IMR-90 (cell line): ENCODE measurements around the gene FAM177A1. TPM values are rescaled to one million over a fixed set of nuclear protein-coding genes. Genes with fewer than 3 reads are reported as not detected.

Experiments used
- ATAC-seq: fragments of 200-7000 bp; cut with Tn5 transposase; 2 replicates; pipeline ENCODE4 v1.9.1; 2020; ENCODE audit warnings: low read depth, mild to moderate bottlenecking, moderate library complexity
- BruUV-seq: library from RNA; stranded (reverse); fragments of 400-500 nt; replicated peaks from 2 replicates; lab custom pipeline; 2021; lab: Mats Ljungman, UMichigan
- CTCF ChIA-PET: fragments of 300-600 bp; formaldehyde crosslinking; extraction: SDS; loops from one replicate; lab custom pipeline; 2021; ENCODE audit warnings: antibody characterized with exemption; lab: Yijun Ruan, JAX
- POLR2A ChIA-PET: fragments of 300-600 bp; sonication (Branson Sonifier 250); formaldehyde crosslinking; loops from one replicate; lab custom pipeline; 2022; ENCODE audit warnings: antibody characterized with exemption; ENCODE audit not compliant: unreplicated experiment; lab: Charles Lee
- DNase-seq: peaks from one replicate; pipeline ENCODE4 v3.0.0; 2013
- H2AFZ ChIP-seq: replicated peaks from 2 replicates; pipeline ENCODE3; 2013; ENCODE audit warnings: low read length, mild to moderate bottlenecking; ENCODE audit not compliant: poor library complexity
- H2AK5ac ChIP-seq: 2 replicates; pipeline ENCODE4 v1.6.1; 2013; ENCODE audit warnings: low read depth, low read length, inconsistent platforms
- H2AK9ac ChIP-seq: replicated peaks from 2 replicates; pipeline ENCODE3; 2013; ENCODE audit warnings: mild to moderate bottlenecking, low read depth, low read length, moderate library complexity; ENCODE audit not compliant: poor library complexity
- H2BK120ac ChIP-seq: 2 replicates; pipeline ENCODE4 v1.6.1; 2013; ENCODE audit warnings: low read depth, low read length, inconsistent platforms
- H2BK15ac ChIP-seq: 3 replicates; pipeline ENCODE4 v1.6.1; 2013; ENCODE audit warnings: low read depth, low read length, inconsistent platforms
- H2BK20ac ChIP-seq: 2 replicates; pipeline ENCODE4 v1.6.1; 2013; ENCODE audit warnings: low read depth, mild to moderate bottlenecking, inconsistent platforms, low read length, moderate library complexity
- H2BK5ac ChIP-seq: 2 replicates; pipeline ENCODE4 v1.6.1; 2013; ENCODE audit warnings: mild to moderate bottlenecking, low read depth, low read length, inconsistent platforms; ENCODE audit not compliant: poor library complexity, severe bottlenecking
- H3K14ac ChIP-seq: replicated peaks from 2 replicates; pipeline ENCODE4 v1.6.1; 2013; ENCODE audit warnings: low read depth, low read length, inconsistent platforms
- H3K18ac ChIP-seq: 2 replicates; pipeline ENCODE4 v1.6.1; 2013; ENCODE audit warnings: low read depth, low read length, control low read depth
- H3K23ac ChIP-seq: 2 replicates; pipeline ENCODE4 v1.6.1; 2013; ENCODE audit warnings: low read depth, low read length, inconsistent platforms
- H3K27ac ChIP-seq: 2 replicates; pipeline ENCODE4 v1.5.1; 2013; ENCODE audit warnings: mild to moderate bottlenecking, control low read depth, low read length; ENCODE audit not compliant: insufficient read depth
- H3K27me3 ChIP-seq: 2 replicates; pipeline ENCODE4 v1.6.1; 2013; ENCODE audit warnings: low read length; ENCODE audit not compliant: control insufficient read depth, insufficient read depth
- H3K36me3 ChIP-seq: 2 replicates; pipeline ENCODE4 v1.6.1; 2013; ENCODE audit warnings: low read length, mixed read lengths; ENCODE audit not compliant: control insufficient read depth, insufficient read depth
- H3K4ac ChIP-seq: 2 replicates; pipeline ENCODE4 v1.6.1; 2013; ENCODE audit warnings: low read depth, low read length, inconsistent platforms
- H3K4me1 ChIP-seq: 2 replicates; pipeline ENCODE4 v1.6.1; 2013; ENCODE audit warnings: low read length, mixed read lengths; ENCODE audit not compliant: control insufficient read depth, insufficient read depth
- H3K4me2 ChIP-seq: 2 replicates; pipeline ENCODE4 v1.6.1; 2013; ENCODE audit warnings: low read depth, mild to moderate bottlenecking, control low read depth, low read length, moderate library complexity
- H3K4me3 ChIP-seq: 2 replicates; pipeline ENCODE4 v1.5.1; 2013; ENCODE audit warnings: low read depth, mild to moderate bottlenecking, control low read depth, low read length, moderate library complexity; ENCODE audit not compliant: insufficient read depth
- H3K56ac ChIP-seq: 2 replicates; pipeline ENCODE4 v1.6.1; 2013; ENCODE audit warnings: low read length, inconsistent platforms; ENCODE audit not compliant: insufficient read depth; ENCODE audit errors: extremely low read depth
- H3K79me1 ChIP-seq, 2 experiments: 2 replicates each; pipeline ENCODE4 v1.6.1; 2013; ENCODE audit warnings: low read length in 2 of 2, inconsistent platforms in 1 of 2, low read depth in 1 of 2
- H3K9ac ChIP-seq: 2 replicates; pipeline ENCODE4 v1.6.1; 2013; ENCODE audit warnings: low read depth, low read length, control low read depth
- H3K9me1 ChIP-seq: 2 replicates; pipeline ENCODE4 v1.6.1; 2013; ENCODE audit warnings: low read length, inconsistent platforms; ENCODE audit not compliant: insufficient read depth
- H3K9me3 ChIP-seq: 2 replicates; pipeline ENCODE4 v1.6.1; 2013; ENCODE audit warnings: low read length; ENCODE audit not compliant: control insufficient read depth, insufficient read depth
- H4K20me1 ChIP-seq: 2 replicates; pipeline ENCODE4 v1.6.1; 2013; ENCODE audit warnings: low read length, inconsistent platforms; ENCODE audit not compliant: insufficient read depth
- H4K5ac ChIP-seq: 2 replicates; pipeline ENCODE4 v1.6.1; 2013; ENCODE audit warnings: mild to moderate bottlenecking, low read depth, low read length, control low read depth
- H4K8ac ChIP-seq, 2 experiments: 2 replicates each; pipeline ENCODE4 v1.6.1; 2013; ENCODE audit warnings: low read depth in 2 of 2, low read length in 2 of 2, control low read depth in 1 of 2, inconsistent platforms in 1 of 2
- H4K91ac ChIP-seq: 2 replicates; pipeline ENCODE4 v1.6.1; 2013; ENCODE audit warnings: low read depth, low read length, inconsistent platforms; ENCODE audit not compliant: insufficient read depth
- BHLHE40 ChIP-seq: fragments of 150-350 bp; IDR thresholded peaks from 2 replicates; pipeline ENCODE4 v1.6.1; 2016; ENCODE audit warnings: mild to moderate bottlenecking, low read depth, low read length
- FOS ChIP-seq: fragments of 150-350 bp; IDR thresholded peaks from 2 replicates; pipeline ENCODE4 v1.6.1; 2016; ENCODE audit warnings: low read depth, low read length
- MAFK ChIP-seq: IDR thresholded peaks from 2 replicates; pipeline ENCODE4 v1.6.1; 2012; ENCODE audit warnings: low read depth, low read length, improper control_type of control experiment
- MAZ ChIP-seq: IDR thresholded peaks from 2 replicates; pipeline ENCODE4 v1.6.1; 2012; ENCODE audit warnings: low read depth, mild to moderate bottlenecking, low read length, improper control_type of control experiment, moderate library complexity, borderline replicate concordance
- MXI1 ChIP-seq: IDR thresholded peaks from 2 replicates; pipeline ENCODE4 v1.6.1; 2012; ENCODE audit warnings: low read depth, mild to moderate bottlenecking, low read length, moderate library complexity, borderline replicate concordance
- RAD21 ChIP-seq: IDR thresholded peaks from 2 replicates; pipeline ENCODE4 v1.6.1; 2012; ENCODE audit warnings: low read length, improper control_type of control experiment
- RCOR1 ChIP-seq: IDR thresholded peaks from 2 replicates; pipeline ENCODE4 v1.6.1; 2012; ENCODE audit warnings: mild to moderate bottlenecking, low read length, improper control_type of control experiment; ENCODE audit not compliant: insufficient replicate concordance
- RFX5 ChIP-seq: IDR thresholded peaks from 2 replicates; pipeline ENCODE4 v1.8.0; 2012; ENCODE audit warnings: low read depth, mild to moderate bottlenecking, low read length, moderate library complexity
- WGBS, 2 experiments: methylation state at CpG; one replicate each; pipeline versions ENCODE4 v1.1.5 to v1.1.7; 2013; ENCODE audit warnings: missing lambda C conversion rate in 2 of 2; ENCODE audit not compliant: insufficient read length in 1 of 2; ENCODE audit errors: extremely low coverage in 2 of 2; 5-methylcytosine and 5-hydroxymethylcytosine counted together
- dilution Hi-C: fragments of 300-500 bp; cut with HindIII; formaldehyde crosslinking; loops from one replicate; pipeline ENCODE4 v1.14.3; 2018; ENCODE audit warnings: low sequenced_read_pairs; ENCODE audit not compliant: unreplicated experiment
- in situ Hi-C: fragments of 300-500 bp; cut with MboI; formaldehyde crosslinking; loops from 3 replicates; pipeline ENCODE4 v1.14.3; 2019; ENCODE audit warnings: low sequenced_read_pairs, inconsistent platforms, mixed read lengths
- intact Hi-C: fragments of 100-400 bp; cut with micrococcal nuclease; formaldehyde crosslinking; loops from 2 replicates; pipeline ENCODE4 v1.10.0; 2022
- polyA plus RNA-seq, 3 experiments: library from polyadenylated mRNA; depleted of rRNA; stranded (reverse); fragments of >200 nt; gene quantifications; 2 replicates each; pipeline ENCODE4 v1.2.3, GENCODE V29; 2012; ENCODE audit warnings: low replicate concordance in 1 of 3
- total RNA-seq: library from RNA; depleted of rRNA; stranded (reverse); fragments of >200 nt; gene quantifications from 2 replicates; pipeline ENCODE4 v1.2.3, GENCODE V29; 2012
- TF ChIP-seq, protein P1 (sequence below): fragments of 150-350 bp; IDR thresholded peaks from 2 replicates; pipeline ENCODE4 v1.6.1; 2017; ENCODE audit warnings: mild to moderate bottlenecking, antibody characterized with exemption, low read length, low read depth
- TF ChIP-seq, protein P2 (sequence below): conservative IDR thresholded peaks from 2 replicates; pipeline ENCODE4 v1.5.1; 2012; ENCODE audit warnings: mild to moderate bottlenecking, low read depth, low read length, improper control_type of control experiment

The FAM177A1 gene
- total and polyA plus RNA-seq, 2 of the 4 experiments (the other 2 are of a cell fraction) = 18.5 to 33.4 TPM

DNA sequence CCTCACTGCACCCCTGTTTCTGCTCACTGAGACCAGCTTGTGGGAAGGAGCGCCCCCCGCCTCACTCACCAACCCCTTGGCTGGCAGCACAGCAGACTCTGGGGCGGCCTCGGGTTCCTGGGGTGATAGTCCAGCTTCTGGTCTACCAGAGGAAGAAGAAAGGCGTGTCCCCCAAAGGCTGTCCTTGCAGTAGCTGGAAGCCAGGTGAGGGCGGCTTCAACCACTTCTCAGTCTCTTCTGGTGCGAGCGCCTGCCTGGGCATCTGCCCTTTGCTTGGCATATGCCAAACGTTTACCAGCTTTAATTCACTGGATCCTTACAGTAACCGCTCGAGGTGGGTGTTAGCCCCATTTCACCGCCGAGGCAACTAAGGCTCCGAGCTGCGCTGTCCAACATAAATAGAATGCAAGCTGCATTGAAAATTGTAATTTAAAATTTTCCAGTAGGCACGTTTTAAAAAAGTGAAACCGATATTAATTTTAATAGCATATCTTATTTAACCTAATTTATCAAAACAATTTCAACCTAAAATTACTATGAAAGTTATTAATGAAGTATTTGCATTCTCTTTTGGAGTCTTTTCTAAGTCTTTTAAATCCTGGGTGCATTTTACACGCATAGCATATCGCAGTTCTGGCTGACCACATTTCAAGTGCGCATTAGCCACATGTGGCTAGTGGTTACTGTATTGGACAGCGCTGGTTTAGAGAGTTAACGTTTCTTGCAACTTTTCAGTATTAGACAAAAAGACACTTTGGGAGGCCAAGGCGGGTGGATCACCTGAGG is 872 bp downstream of the FAM177A1 start (continued):
- TF ChIP-seq, protein P1, sequence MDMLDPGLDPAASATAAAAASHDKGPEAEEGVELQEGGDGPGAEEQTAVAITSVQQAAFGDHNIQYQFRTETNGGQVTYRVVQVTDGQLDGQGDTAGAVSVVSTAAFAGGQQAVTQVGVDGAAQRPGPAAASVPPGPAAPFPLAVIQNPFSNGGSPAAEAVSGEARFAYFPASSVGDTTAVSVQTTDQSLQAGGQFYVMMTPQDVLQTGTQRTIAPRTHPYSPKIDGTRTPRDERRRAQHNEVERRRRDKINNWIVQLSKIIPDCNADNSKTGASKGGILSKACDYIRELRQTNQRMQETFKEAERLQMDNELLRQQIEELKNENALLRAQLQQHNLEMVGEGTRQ = no peak

DNA sequence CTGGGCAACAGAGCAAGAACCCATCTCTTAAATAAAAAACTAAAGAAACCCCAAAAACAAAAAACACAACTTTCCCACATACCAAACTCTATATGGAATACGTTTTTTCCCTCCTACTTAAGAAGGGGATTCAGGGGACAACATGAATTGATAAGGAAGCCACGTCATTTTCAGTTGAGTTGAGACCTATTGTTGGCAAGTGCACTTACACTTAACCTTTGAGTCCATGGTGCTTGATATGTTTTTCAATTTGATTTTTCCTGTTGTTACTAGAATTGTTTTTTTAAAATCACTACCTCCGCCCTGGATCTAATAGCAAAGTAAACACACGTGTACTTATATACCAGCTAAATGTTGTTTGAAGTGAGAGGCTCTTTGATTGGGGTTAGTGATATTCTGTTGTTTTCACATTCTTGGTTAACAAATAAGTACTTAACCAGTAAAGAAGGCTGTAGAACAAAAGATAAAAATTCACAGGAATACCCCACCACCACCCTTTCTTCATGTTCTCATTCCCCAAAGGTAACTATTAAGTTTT is 2.0 kb downstream of the FAM177A1 start:
- in situ Hi-C loops = no loop called here
- peaks cover 12 to 60% of the 10 kb centered on the region in 2 experiments for H3K79me1 ChIP-seq
- intact Hi-C loops = loop anchor here (10.0 kb wide), 1 partner anchor 367 kb away; no protein-coding TSS in a partner anchor

More for the DNA sequence above, 2.0 kb downstream of the FAM177A1 start:
- H3K9me1 ChIP-seq = peaks cover 4% of the 10 kb centered on the region; the same call in 1 of the 2 replicates
- H3K18ac ChIP-seq = no peak overlapping the region
- H3K23ac ChIP-seq = peak overlapping the region; percentile 79; the same call in 1 of the 2 replicates
- no peak overlapping the region for H3K4me3 ChIP-seq
- WGBS, 2 experiments = 100% methylated on average over 1 of the region's 4 CpGs; no CpG with 5 or more reads in 1 of the 2 experiments
- H3K4me2 ChIP-seq = no peak overlapping the region
- no peak for TF ChIP-seq MXI1
- no peak for TF ChIP-seq MAFK
- no peak for TF ChIP-seq MAZ
- no peak for TF ChIP-seq BHLHE40
- TF ChIP-seq RFX5 = no peak
- TF ChIP-seq, protein P2, sequence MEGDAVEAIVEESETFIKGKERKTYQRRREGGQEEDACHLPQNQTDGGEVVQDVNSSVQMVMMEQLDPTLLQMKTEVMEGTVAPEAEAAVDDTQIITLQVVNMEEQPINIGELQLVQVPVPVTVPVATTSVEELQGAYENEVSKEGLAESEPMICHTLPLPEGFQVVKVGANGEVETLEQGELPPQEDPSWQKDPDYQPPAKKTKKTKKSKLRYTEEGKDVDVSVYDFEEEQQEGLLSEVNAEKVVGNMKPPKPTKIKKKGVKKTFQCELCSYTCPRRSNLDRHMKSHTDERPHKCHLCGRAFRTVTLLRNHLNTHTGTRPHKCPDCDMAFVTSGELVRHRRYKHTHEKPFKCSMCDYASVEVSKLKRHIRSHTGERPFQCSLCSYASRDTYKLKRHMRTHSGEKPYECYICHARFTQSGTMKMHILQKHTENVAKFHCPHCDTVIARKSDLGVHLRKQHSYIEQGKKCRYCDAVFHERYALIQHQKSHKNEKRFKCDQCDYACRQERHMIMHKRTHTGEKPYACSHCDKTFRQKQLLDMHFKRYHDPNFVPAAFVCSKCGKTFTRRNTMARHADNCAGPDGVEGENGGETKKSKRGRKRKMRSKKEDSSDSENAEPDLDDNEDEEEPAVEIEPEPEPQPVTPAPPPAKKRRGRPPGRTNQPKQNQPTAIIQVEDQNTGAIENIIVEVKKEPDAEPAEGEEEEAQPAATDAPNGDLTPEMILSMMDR = no peak
- TF ChIP-seq FOS = no peak
- TF ChIP-seq RCOR1 = no peak
- no peak for TF ChIP-seq RAD21
- TF ChIP-seq, protein P1 = no peak
- no peak overlapping the region for H2BK5ac ChIP-seq
- H4K5ac ChIP-seq = no peak overlapping the region
- ChIA-PET POLR2A (no interaction called here), CTCF (no interaction called here)
- H3K27me3 ChIP-seq = no peaks in the 10 kb centered on the region
- no peak overlapping the region for H3K56ac ChIP-seq
- peaks cover 2% of the 10 kb centered on the region; the same call in 1 of the 2 replicates for H3K4me1 ChIP-seq
- H3K14ac ChIP-seq = no peak overlapping the region
- BruUV-seq = TSS peak; percentile 35
- ATAC-seq (no peak), DNase-seq (no peak)
- no peak overlapping the region for H4K91ac ChIP-seq
- H4K8ac ChIP-seq = no peak overlapping the region
- H2AK5ac ChIP-seq = no peak overlapping the region
- dilution Hi-C loops = no loop called here
- H2BK120ac ChIP-seq = no peak overlapping the region
- H2AK9ac ChIP-seq = no peak overlapping the region
- H2BK20ac ChIP-seq = no peak overlapping the region
- no peak overlapping the region for H3K9ac ChIP-seq
- peaks cover 6% of the 10 kb centered on the region for H3K36me3 ChIP-seq
- no peak overlapping the region for H2BK15ac ChIP-seq
- H3K9me3 ChIP-seq = no peaks in the 10 kb centered on the region
- H2AFZ ChIP-seq = no peak overlapping the region
- H3K27ac ChIP-seq = no peak overlapping the region
- no peak overlapping the region for H3K4ac ChIP-seq
- no peaks in the 10 kb centered on the region for H4K20me1 ChIP-seq
